Peyer's patch (tissue), 4 donors: ENCODE data around the gene KRT77.

Source experiments
- CTCF ChIP-seq, 6 experiments: fragments of 450-650 bp in 4 of 6; fragments of 200-600 bp in 2 of 6; sonication (generic) in 1 of 6; IDR thresholded peaks; one replicate each; pipeline ENCODE4 v1.5.1; 2017 to 2019; ENCODE audit warnings: antibody characterized with exemption in 6 of 6, mild to moderate bottlenecking in 3 of 6, moderate library complexity in 1 of 6
- POLR2A ChIP-seq, 2 donors: fragments of 450-650 bp; IDR thresholded peaks; one replicate each; pipeline ENCODE4 v1.5.1; 2017; ENCODE audit warnings: antibody characterized with exemption in 2 of 2, mild to moderate bottlenecking in 2 of 2, moderate library complexity in 2 of 2

DNA sequence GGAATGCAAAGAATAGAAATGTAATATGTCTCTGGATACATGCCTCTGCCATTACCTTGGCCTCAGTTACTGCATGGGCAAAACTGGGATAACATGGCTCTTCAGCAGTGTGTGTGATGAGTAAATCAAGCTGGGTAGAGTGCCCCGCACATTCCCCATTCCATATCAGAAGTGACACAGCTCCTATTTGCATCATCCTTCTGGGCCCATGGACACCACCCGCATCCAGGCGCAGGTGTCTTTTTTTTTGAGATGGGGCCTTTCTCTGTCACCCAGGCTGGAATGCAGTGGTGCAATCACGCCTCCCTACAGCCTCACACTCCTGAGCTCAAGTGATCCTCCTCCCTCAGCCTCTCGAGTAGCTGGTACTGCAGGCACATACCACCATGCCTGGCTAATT is 42.2 kb upstream of the KRT77 start:
- TF ChIP-seq POLR2A (IDR thresholded peaks at IDR 0.05) (no peak), CTCF (IDR thresholded peaks at IDR 0.05) (no peak)
